H1 (cell line): ENCODE measurements around the gene SYNRG. TPM values are rescaled to one million over a fixed set of nuclear protein-coding genes. Genes with fewer than 3 reads are reported as not detected.

Experiments
- CTCF ChIA-PET: fragments of 300-600 bp; sonication (Branson Sonifier 250); formaldehyde crosslinking; loops from one replicate; lab custom pipeline; 2021; ENCODE audit not compliant: partially characterized antibody; lab: Charles Lee
- POLR2A ChIA-PET: fragments of 300-600 bp; sonication (Branson Sonifier 250); formaldehyde crosslinking; loops from one replicate; lab custom pipeline; 2021; ENCODE audit warnings: inconsistent platforms; ENCODE audit not compliant: partially characterized antibody; lab: Charles Lee
- DNase-seq, 2 experiments: peaks; one replicate each; pipeline versions ENCODE4 v3.0.0 to v3.0.0-alpha.2; 2010 to 2022; ENCODE audit warnings: low spot score in 2 of 2, low read depth in 1 of 2, mixed read lengths in 1 of 2
- FAIRE-seq: peaks from 2 replicates; lab custom pipeline; 2011; peaks lifted over from hg19 to GRCh38; lab: Jason Lieb, UNC
- H2AFZ ChIP-seq: 2 replicates; pipeline ENCODE4 v1.8.1; 2012; ENCODE audit warnings: low read length, inconsistent platforms
- H2AK5ac ChIP-seq: 2 replicates; pipeline ENCODE4 v1.6.1; 2013; ENCODE audit warnings: low read depth, low read length
- H2BK120ac ChIP-seq: replicated peaks from 2 replicates; pipeline ENCODE3; 2013; ENCODE audit warnings: low read depth, low read length, inconsistent platforms
- H2BK12ac ChIP-seq: 2 replicates; pipeline ENCODE4 v1.6.1; 2013; ENCODE audit warnings: low read depth, low read length
- H2BK15ac ChIP-seq: 2 replicates; pipeline ENCODE4 v1.6.1; 2013; ENCODE audit warnings: low read length
- H2BK20ac ChIP-seq: 2 replicates; pipeline ENCODE4 v1.6.1; 2013; ENCODE audit warnings: low read length
- H2BK5ac ChIP-seq: 2 replicates; pipeline ENCODE4 v1.6.1; 2013; ENCODE audit warnings: low read depth, low read length
- H3K14ac ChIP-seq: 2 replicates; pipeline ENCODE4 v1.6.1; 2013; ENCODE audit warnings: inconsistent platforms; ENCODE audit not compliant: insufficient read length
- H3K18ac ChIP-seq: 2 replicates; pipeline ENCODE4 v1.6.1; 2013; ENCODE audit warnings: low read length; ENCODE audit errors: extremely low read depth
- H3K23ac ChIP-seq: 2 replicates; pipeline ENCODE4 v1.6.1; 2013; ENCODE audit warnings: inconsistent platforms; ENCODE audit not compliant: insufficient read length
- H3K23me2 ChIP-seq: 2 replicates; pipeline ENCODE4 v1.6.1; 2013; ENCODE audit warnings: low read depth, low read length
- H3K27ac ChIP-seq: 2 replicates; pipeline ENCODE4 v1.6.1; 2011; ENCODE audit warnings: low read depth, low read length, inconsistent platforms
- H3K27me3 ChIP-seq, 4 experiments: replicated peaks in 1 of 4; 1 replicate in 1 of 4; 2 replicates in 3 of 4; pipeline versions ENCODE4 v1.6.1 to v1.8.1; 2011 to 2013; ENCODE audit warnings: low read length in 3 of 4, mild to moderate bottlenecking in 3 of 4, inconsistent platforms in 2 of 4, mixed read lengths in 2 of 4, moderate library complexity in 1 of 4; ENCODE audit not compliant: control insufficient read depth in 3 of 4, insufficient read depth in 3 of 4; ENCODE audit errors: extremely low read depth in 1 of 4
- H3K36me3 ChIP-seq, 4 experiments: 2 replicates each; pipeline versions ENCODE4 v1.6.1 to v1.8.1; 2011 to 2013; ENCODE audit warnings: mild to moderate bottlenecking in 4 of 4, low read length in 3 of 4, moderate library complexity in 2 of 4, control low read depth in 1 of 4, inconsistent platforms in 1 of 4; ENCODE audit not compliant: insufficient read depth in 4 of 4, control insufficient read depth in 2 of 4
- H3K4ac ChIP-seq: replicated peaks from 2 replicates; pipeline ENCODE3; 2013; ENCODE audit warnings: low read length, low read depth, mixed read lengths, inconsistent platforms; ENCODE audit not compliant: insufficient read length
- H3K4me1 ChIP-seq, 4 experiments: replicated peaks in 1 of 4; 1 replicate in 1 of 4; 2 replicates in 3 of 4; pipeline versions ENCODE4 v1.6.1 to v1.8.1; 2011 to 2013; ENCODE audit warnings: low read length in 3 of 4, inconsistent platforms in 2 of 4, mixed read lengths in 1 of 4; ENCODE audit not compliant: insufficient read depth in 4 of 4, control insufficient read depth in 3 of 4
- H3K4me2 ChIP-seq, 2 experiments: 2 replicates each; pipeline versions ENCODE4 v1.6.1 to v1.8.1; 2011 to 2013; ENCODE audit warnings: low read depth in 2 of 2, low read length in 2 of 2, control low read depth in 1 of 2, inconsistent platforms in 1 of 2, mild to moderate bottlenecking in 1 of 2; ENCODE audit not compliant: insufficient read depth in 1 of 2
- H3K4me3 ChIP-seq, 4 experiments: fragments of 200-600, 300-600 bp in 1 of 4; sonication (generic), shearing (Covaris generic), sonication (Bioruptor Twin) in 1 of 4; 2 replicates each; pipeline versions ENCODE4 v1.5.1 to v1.8.1; 2011 to 2016; ENCODE audit warnings: low read length in 4 of 4, low read depth in 3 of 4, control low read depth in 2 of 4, inconsistent platforms in 2 of 4, mild to moderate bottlenecking in 2 of 4, mixed read lengths in 1 of 4, moderate library complexity in 1 of 4; ENCODE audit not compliant: insufficient read depth in 2 of 4; ENCODE audit errors: extremely low read depth in 1 of 4
- H3K56ac ChIP-seq: replicated peaks from 2 replicates; pipeline ENCODE3; 2013; ENCODE audit warnings: low read depth, mild to moderate bottlenecking, mixed read lengths, low read length, inconsistent platforms; ENCODE audit not compliant: insufficient read length
- H3K79me1 ChIP-seq: 2 replicates; pipeline ENCODE4 v1.6.1; 2013; ENCODE audit warnings: low read depth, low read length, control low read depth
- H3K79me2 ChIP-seq, 2 experiments: 2 replicates each; pipeline versions ENCODE4 v1.6.1 to v1.8.1; 2012 to 2013; ENCODE audit warnings: low read length in 2 of 2, mild to moderate bottlenecking in 2 of 2, inconsistent platforms in 1 of 2; ENCODE audit not compliant: insufficient read depth in 2 of 2, control insufficient read depth in 1 of 2
- H3K9ac ChIP-seq, 4 experiments: replicated peaks in 1 of 4; 1 replicate in 1 of 4; 2 replicates in 3 of 4; pipeline versions ENCODE4 v1.6.1 to v1.8.1; 2011 to 2013; ENCODE audit warnings: low read depth in 3 of 4, low read length in 3 of 4, control low read depth in 2 of 4, mild to moderate bottlenecking in 2 of 4, moderate library complexity in 2 of 4, inconsistent platforms in 1 of 4; ENCODE audit errors: extremely low read depth in 1 of 4
- H3K9me3 ChIP-seq, 2 experiments: 2 replicates each; pipeline versions ENCODE4 v1.6.1 to v1.8.1; 2012 to 2013; ENCODE audit warnings: mild to moderate bottlenecking in 2 of 2, moderate library complexity in 2 of 2, control low read depth in 1 of 2, inconsistent platforms in 1 of 2, low read depth in 1 of 2, low read length in 1 of 2, mixed read lengths in 1 of 2; ENCODE audit not compliant: insufficient read depth in 2 of 2
- H4K20me1 ChIP-seq, 2 experiments: replicated peaks in 1 of 2; 2 replicates each; pipeline versions ENCODE3 to v1.8.1; 2011 to 2013; ENCODE audit warnings: inconsistent platforms in 2 of 2, low read length in 2 of 2, mild to moderate bottlenecking in 1 of 2; ENCODE audit not compliant: insufficient read depth in 2 of 2, control insufficient read depth in 1 of 2
- H4K5ac ChIP-seq: 2 replicates; pipeline ENCODE4 v1.6.1; 2013; ENCODE audit warnings: low read length, low read depth, mixed read lengths, inconsistent platforms; ENCODE audit not compliant: insufficient read length
- H4K8ac ChIP-seq: 2 replicates; pipeline ENCODE4 v1.8.0; 2013; ENCODE audit warnings: mild to moderate bottlenecking, moderate library complexity, low read length, inconsistent platforms; ENCODE audit not compliant: insufficient read depth; ENCODE audit errors: extremely low read depth
- H4K91ac ChIP-seq: replicated peaks from 2 replicates; pipeline ENCODE3; 2013; ENCODE audit warnings: low read length, mixed read lengths, inconsistent platforms; ENCODE audit not compliant: insufficient read length
- CTBP2 ChIP-seq: IDR thresholded peaks from 2 replicates; pipeline ENCODE4 v1.7.0; 2011; ENCODE audit warnings: borderline replicate concordance, mild to moderate bottlenecking, moderate library complexity, mixed read lengths, low read length; ENCODE audit not compliant: insufficient read depth, insufficient read length
- EZH2 ChIP-seq: fragments of 200-600 bp; sonication (generic); IDR thresholded peaks from 2 replicates; pipeline ENCODE4 v1.7.1; 2012; ENCODE audit warnings: low read depth, mild to moderate bottlenecking, moderate library complexity, low read length, inconsistent platforms; ENCODE audit not compliant: severe bottlenecking
- HDAC6 ChIP-seq: IDR thresholded peaks from one replicate; pipeline ENCODE4 v1.7.1; 2012; ENCODE audit warnings: low read depth, mild to moderate bottlenecking, inconsistent platforms, low read length, moderate library complexity
- KDM4A ChIP-seq: IDR thresholded peaks from one replicate; pipeline ENCODE4 v1.7.1; 2012; ENCODE audit warnings: low read depth, mild to moderate bottlenecking, moderate library complexity, low read length, inconsistent platforms; ENCODE audit not compliant: severe bottlenecking
- MAFK ChIP-seq: IDR thresholded peaks from 2 replicates; pipeline ENCODE4 v1.6.1; 2012; ENCODE audit warnings: low read depth, mild to moderate bottlenecking, improper control_type of control experiment, low read length
- NANOG ChIP-seq: IDR thresholded peaks from 2 replicates; pipeline ENCODE4 v1.6.1; 2011; ENCODE audit warnings: low read length, low read depth, mild to moderate bottlenecking, inconsistent platforms; ENCODE audit not compliant: insufficient read depth, poor library complexity, severe bottlenecking
- NRF1 ChIP-seq: IDR thresholded peaks from 2 replicates; pipeline ENCODE4 v1.6.1; 2011; ENCODE audit warnings: mild to moderate bottlenecking, low read depth, low read length, improper control_type of control experiment
- POLR2A ChIP-seq, 2 experiments: IDR thresholded peaks; 1 replicate in 1 of 2; 2 replicates in 1 of 2; pipeline ENCODE4 v1.6.1; 2011; ENCODE audit warnings: low read depth in 2 of 2, low read length in 2 of 2, mild to moderate bottlenecking in 2 of 2; ENCODE audit errors: control extremely low read depth in 1 of 2
- RAD21 ChIP-seq, 2 experiments: IDR thresholded peaks in 1 of 2; conservative IDR thresholded peaks in 1 of 2; 2 replicates each; pipeline ENCODE4 v1.6.1; 2011; ENCODE audit warnings: low read depth in 2 of 2, low read length in 2 of 2, improper control_type of control experiment in 1 of 2, inconsistent platforms in 1 of 2, mild to moderate bottlenecking in 1 of 2, moderate library complexity in 1 of 2
- RBBP5 ChIP-seq: IDR thresholded peaks from 2 replicates; pipeline ENCODE4 v1.7.1; 2012; ENCODE audit warnings: low read depth, mild to moderate bottlenecking, inconsistent platforms, low read length, moderate library complexity, borderline replicate concordance
- SP4 ChIP-seq: IDR thresholded peaks from 2 replicates; pipeline ENCODE4 v1.6.1; 2012; ENCODE audit warnings: low read length, inconsistent platforms
- TAF7 ChIP-seq: optimal IDR thresholded peaks from 2 replicates; pipeline ENCODE3; 2011; ENCODE audit warnings: low read depth, mild to moderate bottlenecking, inconsistent platforms, low read length, moderate library complexity, borderline replicate concordance
- ZNF274 ChIP-seq: IDR thresholded peaks from 2 replicates; pipeline ENCODE4 v1.7.0; 2012; ENCODE audit warnings: low read length, borderline replicate concordance; ENCODE audit errors: extremely low read depth
- WGBS, 2 experiments: shearing (Covaris generic) in 1 of 2; methylation state at CpG; one replicate each; pipeline versions ENCODE4 v1.1.6 to v1.1.7; 2013 to 2015; ENCODE audit warnings: low lambda C conversion rate in 2 of 2, mixed read lengths in 2 of 2, inconsistent platforms in 1 of 2, low coverage in 1 of 2, missing lambda C conversion rate in 1 of 2; ENCODE audit not compliant: insufficient replicate concordance in 2 of 2, insufficient coverage in 1 of 2, insufficient read length in 1 of 2; ENCODE audit errors: extremely low coverage in 1 of 2, missing lambda C conversion rate in 1 of 2; 5-methylcytosine and 5-hydroxymethylcytosine counted together
- polyA plus RNA-seq, 7 experiments: library from polyadenylated mRNA; depleted of rRNA in 3 of 7; stranded (reverse) in 5 of 7; unstranded in 2 of 7; fragments of >200 nt in 5 of 7; fragments of 200-250 nt in 2 of 7; gene quantifications; 1 replicate in 5 of 7; 2 replicates in 1 of 7; 4 replicates in 1 of 7; pipeline versions ENCODE4 v1.2.1 to v1.2.3, GENCODE V29; 2011 to 2013; ENCODE audit warnings: missing spikeins in 2 of 7, mixed read lengths in 2 of 7
- total RNA-seq: library from RNA; stranded (reverse); fragmentation: NEBNext Ultra II Directional; extraction: Animal tissue kit (Norgen Biotek cat#: 25700); gene quantifications from 2 replicates; pipeline ENCODE4 v1.2.1, GENCODE V29; 2021

Gene SYNRG
- total and polyA plus RNA-seq, 2 of the 8 experiments (the other 6 are each of a cell fraction or from before 2014, with no cell fraction given), result 7.7 to 31.7 TPM

GRCh38 chr17:37538981-37539659 lies 70.1 kb downstream of the SYNRG start:
- no peak overlapping the region for H3K4me3 ChIP-seq
- 90% methylated on average over 8 of the region's 8 CpGs; no CpG with 5 or more reads in 1 of the 2 experiments for WGBS, 2 experiments
- H3K23ac ChIP-seq, result no peak overlapping the region
- no peak overlapping the region for H2BK120ac ChIP-seq
- no peak overlapping the region for H2BK12ac ChIP-seq
- H2BK15ac ChIP-seq, result no peak overlapping the region
- no peaks in the 10 kb centered on the region for H4K20me1 ChIP-seq
- no peaks in the 10 kb centered on the region for H3K9me3 ChIP-seq
- H2BK5ac ChIP-seq, result no peak overlapping the region
- H2AFZ ChIP-seq, result no peak overlapping the region
- H2BK20ac ChIP-seq, result no peak overlapping the region
- no peak overlapping the region for H2AK5ac ChIP-seq
- CTCF ChIA-PET, result interaction anchor here (1.0 to 2.5 kb wide), 4 partner anchors 11 to 31 kb away, joined by 3 to 9 read pairs (median 4); no protein-coding TSS in a partner anchor
- no peak overlapping the region for H4K91ac ChIP-seq
- no peak overlapping the region for H4K5ac ChIP-seq
- H3K79me2 ChIP-seq, result no peaks in the 10 kb centered on the region
- H3K79me1 ChIP-seq, result no peaks in the 10 kb centered on the region
- H3K4me1 ChIP-seq, result peaks cover 0 to 9% (median 2%) of the 10 kb centered on the region in 4 experiments; a peak in 3 of 7 replicates
- H3K27ac ChIP-seq, result no peak overlapping the region
- peaks cover 4 to 49% (median 23%) of the 10 kb centered on the region in 4 experiments for H3K36me3 ChIP-seq
- no peak overlapping the region for H3K18ac ChIP-seq
- POLR2A ChIA-PET, result no interaction called here
- no peak overlapping the region for H3K14ac ChIP-seq
- no peak overlapping the region for H3K9ac ChIP-seq
- H3K56ac ChIP-seq, result no peak overlapping the region
- no peaks in the 10 kb centered on the region for H3K23me2 ChIP-seq
- H3K4ac ChIP-seq, result no peak overlapping the region
- no peak overlapping the region for H3K4me2 ChIP-seq
- DNase-seq, result no peak
- FAIRE-seq, result no peak
- no peak overlapping the region for H4K8ac ChIP-seq
- H3K27me3 ChIP-seq, result no peaks in the 10 kb centered on the region
- TF ChIP-seq EZH2 (no peak), SP4 (no peak), HDAC6 (no peak), NRF1 (no peak), RAD21 (IDR thresholded peaks at IDR 0.05 in 1 of 2, conservative IDR thresholded peaks at IDR 0.05 in 1 of 2; ENCODE audit: low read depth in 2 of 2, low read length in 2 of 2) (no peak), NANOG (no peak), CTBP2 (no peak), KDM4A (no peak), ZNF274 (no peak), RBBP5 (no peak), MAFK (no peak), POLR2A (IDR thresholded peaks at IDR 0.05; ENCODE audit: control extremely low read depth in 1 of 2, low read depth in 2 of 2, low read length in 2 of 2) (no peak), TAF7 (no peak)
